H1 (cell line): Measurements from ENCODE around the gene TRIM41. TPM values are rescaled to one million over a fixed set of nuclear protein-coding genes. Genes with fewer than 3 reads are reported as not detected.

ENCODE experiments used
- CTCF ChIA-PET: fragments of 300-600 bp; sonication (Branson Sonifier 250); formaldehyde crosslinking; loops from one replicate; lab custom pipeline; 2021; ENCODE audit not compliant: partially characterized antibody; lab: Charles Lee
- POLR2A ChIA-PET: fragments of 300-600 bp; sonication (Branson Sonifier 250); formaldehyde crosslinking; loops from one replicate; lab custom pipeline; 2021; ENCODE audit warnings: inconsistent platforms; ENCODE audit not compliant: partially characterized antibody; lab: Charles Lee
- DNase-seq, 2 experiments: peaks; one replicate each; pipeline versions ENCODE4 v3.0.0 to v3.0.0-alpha.2; 2010 to 2022; ENCODE audit warnings: low spot score in 2 of 2, low read depth in 1 of 2, mixed read lengths in 1 of 2
- FAIRE-seq: peaks from 2 replicates; lab custom pipeline; 2011; peaks lifted over from hg19 to GRCh38; lab: Jason Lieb, UNC
- H2AFZ ChIP-seq: 2 replicates; pipeline ENCODE4 v1.8.1; 2012; ENCODE audit warnings: low read length, inconsistent platforms
- H2AK5ac ChIP-seq: 2 replicates; pipeline ENCODE4 v1.6.1; 2013; ENCODE audit warnings: low read depth, low read length
- H2BK120ac ChIP-seq: replicated peaks from 2 replicates; pipeline ENCODE3; 2013; ENCODE audit warnings: low read depth, low read length, inconsistent platforms
- H2BK12ac ChIP-seq: 2 replicates; pipeline ENCODE4 v1.6.1; 2013; ENCODE audit warnings: low read depth, low read length
- H2BK15ac ChIP-seq: 2 replicates; pipeline ENCODE4 v1.6.1; 2013; ENCODE audit warnings: low read length
- H2BK20ac ChIP-seq: 2 replicates; pipeline ENCODE4 v1.6.1; 2013; ENCODE audit warnings: low read length
- H2BK5ac ChIP-seq: 2 replicates; pipeline ENCODE4 v1.6.1; 2013; ENCODE audit warnings: low read depth, low read length
- H3K14ac ChIP-seq: 2 replicates; pipeline ENCODE4 v1.6.1; 2013; ENCODE audit warnings: inconsistent platforms; ENCODE audit not compliant: insufficient read length
- H3K18ac ChIP-seq: 2 replicates; pipeline ENCODE4 v1.6.1; 2013; ENCODE audit warnings: low read length; ENCODE audit errors: extremely low read depth
- H3K23ac ChIP-seq: 2 replicates; pipeline ENCODE4 v1.6.1; 2013; ENCODE audit warnings: inconsistent platforms; ENCODE audit not compliant: insufficient read length
- H3K23me2 ChIP-seq: 2 replicates; pipeline ENCODE4 v1.6.1; 2013; ENCODE audit warnings: low read depth, low read length
- H3K27ac ChIP-seq: 2 replicates; pipeline ENCODE4 v1.6.1; 2011; ENCODE audit warnings: low read depth, low read length, inconsistent platforms
- H3K27me3 ChIP-seq, 4 experiments: replicated peaks in 1 of 4; 1 replicate in 1 of 4; 2 replicates in 3 of 4; pipeline versions ENCODE4 v1.6.1 to v1.8.1; 2011 to 2013; ENCODE audit warnings: low read length in 3 of 4, mild to moderate bottlenecking in 3 of 4, inconsistent platforms in 2 of 4, mixed read lengths in 2 of 4, moderate library complexity in 1 of 4; ENCODE audit not compliant: control insufficient read depth in 3 of 4, insufficient read depth in 3 of 4; ENCODE audit errors: extremely low read depth in 1 of 4
- H3K36me3 ChIP-seq, 4 experiments: 2 replicates each; pipeline versions ENCODE4 v1.6.1 to v1.8.1; 2011 to 2013; ENCODE audit warnings: mild to moderate bottlenecking in 4 of 4, low read length in 3 of 4, moderate library complexity in 2 of 4, control low read depth in 1 of 4, inconsistent platforms in 1 of 4; ENCODE audit not compliant: insufficient read depth in 4 of 4, control insufficient read depth in 2 of 4
- H3K4ac ChIP-seq: replicated peaks from 2 replicates; pipeline ENCODE3; 2013; ENCODE audit warnings: low read length, low read depth, mixed read lengths, inconsistent platforms; ENCODE audit not compliant: insufficient read length
- H3K4me1 ChIP-seq, 4 experiments: replicated peaks in 1 of 4; 1 replicate in 1 of 4; 2 replicates in 3 of 4; pipeline versions ENCODE4 v1.6.1 to v1.8.1; 2011 to 2013; ENCODE audit warnings: low read length in 3 of 4, inconsistent platforms in 2 of 4, mixed read lengths in 1 of 4; ENCODE audit not compliant: insufficient read depth in 4 of 4, control insufficient read depth in 3 of 4
- H3K4me2 ChIP-seq, 2 experiments: 2 replicates each; pipeline versions ENCODE4 v1.6.1 to v1.8.1; 2011 to 2013; ENCODE audit warnings: low read depth in 2 of 2, low read length in 2 of 2, control low read depth in 1 of 2, inconsistent platforms in 1 of 2, mild to moderate bottlenecking in 1 of 2; ENCODE audit not compliant: insufficient read depth in 1 of 2
- H3K4me3 ChIP-seq, 4 experiments: fragments of 200-600, 300-600 bp in 1 of 4; sonication (generic), shearing (Covaris generic), sonication (Bioruptor Twin) in 1 of 4; 2 replicates each; pipeline versions ENCODE4 v1.5.1 to v1.8.1; 2011 to 2016; ENCODE audit warnings: low read length in 4 of 4, low read depth in 3 of 4, control low read depth in 2 of 4, inconsistent platforms in 2 of 4, mild to moderate bottlenecking in 2 of 4, mixed read lengths in 1 of 4, moderate library complexity in 1 of 4; ENCODE audit not compliant: insufficient read depth in 2 of 4; ENCODE audit errors: extremely low read depth in 1 of 4
- H3K56ac ChIP-seq: replicated peaks from 2 replicates; pipeline ENCODE3; 2013; ENCODE audit warnings: low read depth, mild to moderate bottlenecking, mixed read lengths, low read length, inconsistent platforms; ENCODE audit not compliant: insufficient read length
- H3K79me1 ChIP-seq: 2 replicates; pipeline ENCODE4 v1.6.1; 2013; ENCODE audit warnings: low read depth, low read length, control low read depth
- H3K79me2 ChIP-seq, 2 experiments: 2 replicates each; pipeline versions ENCODE4 v1.6.1 to v1.8.1; 2012 to 2013; ENCODE audit warnings: low read length in 2 of 2, mild to moderate bottlenecking in 2 of 2, inconsistent platforms in 1 of 2; ENCODE audit not compliant: insufficient read depth in 2 of 2, control insufficient read depth in 1 of 2
- H3K9ac ChIP-seq, 4 experiments: replicated peaks in 1 of 4; 1 replicate in 1 of 4; 2 replicates in 3 of 4; pipeline versions ENCODE4 v1.6.1 to v1.8.1; 2011 to 2013; ENCODE audit warnings: low read depth in 3 of 4, low read length in 3 of 4, control low read depth in 2 of 4, mild to moderate bottlenecking in 2 of 4, moderate library complexity in 2 of 4, inconsistent platforms in 1 of 4; ENCODE audit errors: extremely low read depth in 1 of 4
- H3K9me3 ChIP-seq, 2 experiments: 2 replicates each; pipeline versions ENCODE4 v1.6.1 to v1.8.1; 2012 to 2013; ENCODE audit warnings: mild to moderate bottlenecking in 2 of 2, moderate library complexity in 2 of 2, control low read depth in 1 of 2, inconsistent platforms in 1 of 2, low read depth in 1 of 2, low read length in 1 of 2, mixed read lengths in 1 of 2; ENCODE audit not compliant: insufficient read depth in 2 of 2
- H4K20me1 ChIP-seq, 2 experiments: replicated peaks in 1 of 2; 2 replicates each; pipeline versions ENCODE3 to v1.8.1; 2011 to 2013; ENCODE audit warnings: inconsistent platforms in 2 of 2, low read length in 2 of 2, mild to moderate bottlenecking in 1 of 2; ENCODE audit not compliant: insufficient read depth in 2 of 2, control insufficient read depth in 1 of 2
- H4K5ac ChIP-seq: 2 replicates; pipeline ENCODE4 v1.6.1; 2013; ENCODE audit warnings: low read length, low read depth, mixed read lengths, inconsistent platforms; ENCODE audit not compliant: insufficient read length
- H4K8ac ChIP-seq: 2 replicates; pipeline ENCODE4 v1.8.0; 2013; ENCODE audit warnings: mild to moderate bottlenecking, moderate library complexity, low read length, inconsistent platforms; ENCODE audit not compliant: insufficient read depth; ENCODE audit errors: extremely low read depth
- H4K91ac ChIP-seq: replicated peaks from 2 replicates; pipeline ENCODE3; 2013; ENCODE audit warnings: low read length, mixed read lengths, inconsistent platforms; ENCODE audit not compliant: insufficient read length
- ATF3 ChIP-seq: IDR thresholded peaks from 2 replicates; pipeline ENCODE4 v1.6.1; 2011; ENCODE audit warnings: low read depth, mild to moderate bottlenecking, low read length; ENCODE audit not compliant: insufficient read depth
- BACH1 ChIP-seq: IDR thresholded peaks from 2 replicates; pipeline ENCODE4 v1.6.1; 2012; ENCODE audit warnings: low read length, improper control_type of control experiment
- CHD2 ChIP-seq: IDR thresholded peaks from 2 replicates; pipeline ENCODE4 v1.6.1; 2012; ENCODE audit warnings: low read length, improper control_type of control experiment
- GTF2F1 ChIP-seq: IDR thresholded peaks from 2 replicates; pipeline ENCODE4 v1.6.1; 2012; ENCODE audit warnings: low read depth, low read length, improper control_type of control experiment, borderline replicate concordance
- MAFK ChIP-seq: IDR thresholded peaks from 2 replicates; pipeline ENCODE4 v1.6.1; 2012; ENCODE audit warnings: low read depth, mild to moderate bottlenecking, improper control_type of control experiment, low read length
- MAX ChIP-seq: IDR thresholded peaks from 2 replicates; pipeline ENCODE4 v1.6.1; 2012; ENCODE audit warnings: inconsistent platforms
- RNF2 ChIP-seq: fragments of 200-900, 300-1000 bp; sonication (generic); IDR thresholded peaks from 2 replicates; pipeline ENCODE4 v1.7.1; 2016; ENCODE audit warnings: borderline replicate concordance, low read depth, mild to moderate bottlenecking, antibody characterized with exemption, low read length; ENCODE audit not compliant: poor library complexity, severe bottlenecking; ENCODE audit errors: missing control alignments
- SAP30 ChIP-seq: fragments of 300-600 bp; sonication (generic); IDR thresholded peaks from 2 replicates; pipeline ENCODE4 v1.7.1; 2012; ENCODE audit warnings: low read length, moderate library complexity, mild to moderate bottlenecking, inconsistent platforms; ENCODE audit not compliant: insufficient read depth, insufficient replicate concordance
- SIN3A ChIP-seq, 2 experiments: IDR thresholded peaks in 1 of 2; conservative IDR thresholded peaks in 1 of 2; 2 replicates each; pipeline ENCODE4 v1.6.1; 2011 to 2012; ENCODE audit warnings: low read length in 2 of 2, improper control_type of control experiment in 1 of 2, low read depth in 1 of 2, mild to moderate bottlenecking in 1 of 2
- SP1 ChIP-seq: IDR thresholded peaks from 2 replicates; pipeline ENCODE4 v1.6.1; 2011; ENCODE audit warnings: low read depth, low read length
- USF2 ChIP-seq: IDR thresholded peaks from 2 replicates; pipeline ENCODE4 v1.6.1; 2011; ENCODE audit warnings: low read length, improper control_type of control experiment
- WGBS, 2 experiments: shearing (Covaris generic) in 1 of 2; methylation state at CpG; one replicate each; pipeline versions ENCODE4 v1.1.6 to v1.1.7; 2013 to 2015; ENCODE audit warnings: low lambda C conversion rate in 2 of 2, mixed read lengths in 2 of 2, inconsistent platforms in 1 of 2, low coverage in 1 of 2, missing lambda C conversion rate in 1 of 2; ENCODE audit not compliant: insufficient replicate concordance in 2 of 2, insufficient coverage in 1 of 2, insufficient read length in 1 of 2; ENCODE audit errors: extremely low coverage in 1 of 2, missing lambda C conversion rate in 1 of 2; 5-methylcytosine and 5-hydroxymethylcytosine counted together
- polyA plus RNA-seq, 7 experiments: library from polyadenylated mRNA; depleted of rRNA in 3 of 7; stranded (reverse) in 5 of 7; unstranded in 2 of 7; fragments of >200 nt in 5 of 7; fragments of 200-250 nt in 2 of 7; gene quantifications; 1 replicate in 5 of 7; 2 replicates in 1 of 7; 4 replicates in 1 of 7; pipeline versions ENCODE4 v1.2.1 to v1.2.3, GENCODE V29; 2011 to 2013; ENCODE audit warnings: missing spikeins in 2 of 7, mixed read lengths in 2 of 7
- total RNA-seq: library from RNA; stranded (reverse); fragmentation: NEBNext Ultra II Directional; extraction: Animal tissue kit (Norgen Biotek cat#: 25700); gene quantifications from 2 replicates; pipeline ENCODE4 v1.2.1, GENCODE V29; 2021

TRIM41 gene
- total and polyA plus RNA-seq, 2 of the 8 experiments (the other 6 are each of a cell fraction or from before 2014, with no cell fraction given) = 12.9 to 21.6 TPM

- Histone ChIP-seq H4K91ac (no peak overlapping the region), H3K23ac (no peak overlapping the region), H3K27ac (no peak overlapping the region), H2AFZ (no peak overlapping the region), H3K4ac (no peak overlapping the region), H3K23me2 (no peaks in the 10 kb centered on the region), H2BK120ac (no peak overlapping the region), H3K9me3 (no peaks in the 10 kb centered on the region), H3K4me3 (no peak overlapping the region), H3K79me2 (peaks cover 0 to 10% of the 10 kb centered on the region in 2 experiments; a peak in 2 of 4 replicates), H3K14ac (no peak overlapping the region), H3K9ac (no peak overlapping the region), H3K56ac (no peak overlapping the region), H4K8ac (no peak overlapping the region), H3K4me2 (no peak overlapping the region), H3K79me1 (no peaks in the 10 kb centered on the region; the same call in 1 of the 2 replicates), H4K20me1 (peaks cover 2 to 12% of the 10 kb centered on the region in 2 experiments), H2BK20ac (no peak overlapping the region), H3K18ac (no peak overlapping the region), H2BK5ac (no peak overlapping the region), H4K5ac (no peak overlapping the region), H2AK5ac (no peak overlapping the region), H2BK15ac (no peak overlapping the region), H3K27me3 (no peaks in the 10 kb centered on the region), H3K36me3 (peaks cover 0 to 50% (median 9%) of the 10 kb centered on the region in 4 experiments; a peak in 5 of 8 replicates), H3K4me1 (no peaks in the 10 kb centered on the region), H2BK12ac (no peak overlapping the region)
- FAIRE-seq = no peak
- CTCF ChIA-PET = interaction anchor here (1.6 kb wide), 1 partner anchor 9 kb away, joined by 3 read pairs; no protein-coding TSS in a partner anchor
- POLR2A ChIA-PET = interaction anchor here (1.0 to 32.8 kb wide), 3 partner anchors 20 to 46 kb away, joined by 3 to 1334 read pairs (median 4); partner anchors contain the start of genes RACK1 and TRIM52
- DNase-seq = no peak
- 95% methylated on average over 13 of the region's 13 CpGs; no CpG with 5 or more reads in 1 of the 2 experiments for WGBS, 2 experiments
- no peak for TF ChIP-seq ATF3
- no peak for TF ChIP-seq SAP30
- no peak for TF ChIP-seq CHD2
- no peak for TF ChIP-seq RNF2
- TF ChIP-seq BACH1 = no peak
- no peak for TF ChIP-seq MAX
- TF ChIP-seq USF2 = no peak
- TF ChIP-seq MAFK = no peak
- no peak for TF ChIP-seq SP1
- TF ChIP-seq SIN3A (conservative IDR thresholded peaks at IDR 0.05 in 1 of 2, IDR thresholded peaks at IDR 0.05 in 1 of 2; ENCODE audit: low read depth in 1 of 2, low read length in 2 of 2) = no peak
- no peak for TF ChIP-seq GTF2F1
These were observed 6.9 kb downstream of the TRIM41 start for GRCh38 chr5:181229996-181230395.
